Vagina (tissue), 2 donors: Measurements from ENCODE around the gene TACR1.

Experiments
- CTCF ChIP-seq, 3 experiments: fragments of 450-650 bp in 2 of 3; fragments of 200-600 bp in 1 of 3; sonication (generic) in 1 of 3; IDR thresholded peaks; one replicate each; pipeline ENCODE4 v1.5.1; 2017 to 2019; ENCODE audit warnings: antibody characterized with exemption in 3 of 3, mild to moderate bottlenecking in 2 of 3, moderate library complexity in 2 of 3
- POLR2A ChIP-seq, 2 donors: fragments of 450-650 bp; IDR thresholded peaks; one replicate each; pipeline ENCODE4 v1.6.1; 2017; ENCODE audit warnings: antibody characterized with exemption in 2 of 2, mild to moderate bottlenecking in 2 of 2, moderate library complexity in 2 of 2
- POLR2AphosphoS5 ChIP-seq, 2 donors: sonication (generic); formaldehyde crosslinking; IDR thresholded peaks; one replicate each; pipeline ENCODE4 v1.9.0; 2017; ENCODE audit warnings: antibody characterized with exemption in 2 of 2, mild to moderate bottlenecking in 2 of 2, low read depth in 1 of 2; ENCODE audit not compliant: insufficient read depth in 1 of 2

- TF ChIP-seq CTCF (IDR thresholded peaks at IDR 0.05) (no peak), POLR2A (IDR thresholded peaks at IDR 0.05) (no peak), POLR2AphosphoS5 (IDR thresholded peaks at IDR 0.05; ENCODE audit: insufficient read depth in 1 of 2, low read depth in 1 of 2) (no peak)
Observed at GRCh38 chr2:75210409-75210808, 11.1 kb upstream of the TACR1 start.
